ENCODE data around the gene EDEM3. TPM values are rescaled to one million over a fixed set of nuclear protein-coding genes. Genes with fewer than 3 reads are reported as not detected.

EDEM3 gene
- polyA plus RNA-seq, 3 donors: 15.5 to 21.9 (median 18.0) TPM

DNA sequence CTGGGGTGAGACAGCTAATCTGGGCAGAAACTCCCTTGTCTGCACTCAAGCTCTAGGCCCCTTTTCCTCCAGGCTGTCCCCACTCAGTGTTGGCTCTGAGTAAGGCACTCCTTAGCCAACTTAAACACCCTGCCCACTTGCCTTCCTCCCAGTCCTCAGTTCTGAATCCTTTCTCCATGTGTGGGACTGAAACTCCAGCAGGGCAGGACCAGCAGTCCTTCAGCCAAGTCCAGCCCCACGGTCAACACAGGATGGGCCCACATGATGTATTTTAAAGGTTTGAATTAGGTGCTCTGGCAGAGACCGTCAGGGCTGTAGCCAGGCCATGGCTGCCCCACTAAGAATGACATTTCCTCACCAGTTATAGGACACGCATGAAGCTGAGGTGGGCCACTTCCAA is 107.8 kb downstream of the EDEM3 start:
- no peak overlapping the region for H3K4me3 Mint-ChIP-seq
- Histone ChIP-seq H3K4me3 (replicated peaks in 1 of 3; ENCODE audit: low read depth in 2 of 3, low read length in 3 of 3) (no peak overlapping the region), H3K79me2 (ENCODE audit: insufficient read depth, low read length) (no peaks in the 10 kb centered on the region), H3K27ac (ENCODE audit: low read depth in 1 of 2, low read length in 2 of 2) (no peak overlapping the region), H3K9me3 (replicated peaks in 1 of 2; ENCODE audit: control insufficient read depth in 1 of 2, insufficient read depth in 1 of 2, low read length in 2 of 2) (no peaks in the 10 kb centered on the region), H3K9ac (ENCODE audit: insufficient read depth, low read length, poor library complexity, severe bottlenecking) (no peak overlapping the region), H3K4me2 (replicated peaks; ENCODE audit: extremely low read depth, low read length, poor library complexity, severe bottlenecking) (no peak overlapping the region), H4K20me1 (ENCODE audit: insufficient read depth, low read length) (no peaks in the 10 kb centered on the region), H3K36me3 (replicated peaks in 1 of 2; ENCODE audit: control insufficient read depth in 1 of 2, insufficient read depth in 2 of 2, low read length in 2 of 2) (no peaks in the 10 kb centered on the region), H3K4me1 (ENCODE audit: control insufficient read depth in 1 of 2, insufficient read depth in 2 of 2, low read length in 2 of 2) (peaks cover 19 to 26% of the 10 kb centered on the region in 2 donors), H2AFZ (ENCODE audit: insufficient read depth, low read depth, low read length, poor library complexity, severe bottlenecking) (no peak overlapping the region), H3K27me3 (ENCODE audit: control insufficient read depth in 2 of 2, insufficient read depth in 2 of 2, low read length in 2 of 2) (no peaks in the 10 kb centered on the region)
- peaks cover under 1 to 4% (median 2%) of the 10 kb centered on the region in 3 donors for H3K27me3 Mint-ChIP-seq (ENCODE audit: low read depth in 3 of 3)
- intact Hi-C loops (cut with micrococcal nuclease): no loop called here
- TF ChIP-seq, protein P1, sequence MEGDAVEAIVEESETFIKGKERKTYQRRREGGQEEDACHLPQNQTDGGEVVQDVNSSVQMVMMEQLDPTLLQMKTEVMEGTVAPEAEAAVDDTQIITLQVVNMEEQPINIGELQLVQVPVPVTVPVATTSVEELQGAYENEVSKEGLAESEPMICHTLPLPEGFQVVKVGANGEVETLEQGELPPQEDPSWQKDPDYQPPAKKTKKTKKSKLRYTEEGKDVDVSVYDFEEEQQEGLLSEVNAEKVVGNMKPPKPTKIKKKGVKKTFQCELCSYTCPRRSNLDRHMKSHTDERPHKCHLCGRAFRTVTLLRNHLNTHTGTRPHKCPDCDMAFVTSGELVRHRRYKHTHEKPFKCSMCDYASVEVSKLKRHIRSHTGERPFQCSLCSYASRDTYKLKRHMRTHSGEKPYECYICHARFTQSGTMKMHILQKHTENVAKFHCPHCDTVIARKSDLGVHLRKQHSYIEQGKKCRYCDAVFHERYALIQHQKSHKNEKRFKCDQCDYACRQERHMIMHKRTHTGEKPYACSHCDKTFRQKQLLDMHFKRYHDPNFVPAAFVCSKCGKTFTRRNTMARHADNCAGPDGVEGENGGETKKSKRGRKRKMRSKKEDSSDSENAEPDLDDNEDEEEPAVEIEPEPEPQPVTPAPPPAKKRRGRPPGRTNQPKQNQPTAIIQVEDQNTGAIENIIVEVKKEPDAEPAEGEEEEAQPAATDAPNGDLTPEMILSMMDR (IDR thresholded peaks at IDR 0.05): no peak
- H3K36me3 Mint-ChIP-seq: no peaks in the 10 kb centered on the region
- H3K27ac Mint-ChIP-seq: no peak overlapping the region
- H3K4me1 Mint-ChIP-seq: peaks cover 36% of the 10 kb centered on the region
- DNase-seq: no peak
- peaks cover 0 to 3% (median 0%) of the 10 kb centered on the region in 7 donors for H3K9me3 Mint-ChIP-seq
- WGBS (ENCODE audit: insufficient coverage): 100% methylated on average over 2 of the region's 3 CpGs

DNA sequence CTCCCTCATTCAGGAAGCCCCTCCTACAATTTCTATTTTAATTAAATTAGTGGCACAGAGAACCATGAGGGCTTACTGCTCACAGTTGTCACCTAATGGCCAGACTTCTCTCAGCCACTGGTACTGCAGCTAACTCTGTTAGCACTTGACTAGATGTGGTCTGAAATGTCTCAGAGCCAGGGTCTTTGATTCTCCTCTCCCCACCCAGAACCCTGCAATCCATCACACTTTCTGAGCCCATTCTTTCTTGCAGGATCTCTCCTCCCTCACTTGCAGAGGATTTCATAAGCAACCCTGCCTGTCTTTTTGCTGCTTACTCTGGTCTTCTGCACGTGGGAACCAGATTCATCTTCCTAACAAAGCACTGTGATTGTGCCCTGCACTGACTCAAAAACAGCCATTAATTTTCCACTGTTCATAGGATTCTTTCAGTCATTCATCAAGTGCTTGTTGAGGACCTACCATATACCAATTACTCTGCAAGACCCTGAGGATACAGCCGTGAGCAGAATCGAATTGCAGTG is 108.4 kb downstream of the EDEM3 start:
- 75% methylated on average over 1 of the region's 3 CpGs for WGBS (ENCODE audit: insufficient coverage)

More for the DNA sequence above, 108.4 kb downstream of the EDEM3 start:
- no peak overlapping the region for H3K4me3 ChIP-seq (replicated peaks in 1 of 3; ENCODE audit: low read depth in 2 of 3, low read length in 3 of 3)
- no peaks in the 10 kb centered on the region for H3K27me3 ChIP-seq (ENCODE audit: control insufficient read depth in 2 of 2, insufficient read depth in 2 of 2, low read length in 2 of 2)
- Mint-ChIP-seq H3K4me3 (no peak overlapping the region), H3K9me3 (no peaks in the 10 kb centered on the region), H3K36me3 (no peaks in the 10 kb centered on the region), H3K27ac (no peak overlapping the region), H3K27me3 (ENCODE audit: low read depth in 3 of 3) (peaks cover 2 to 8% (median 2%) of the 10 kb centered on the region in 3 donors), H3K4me1 (peaks cover 36% of the 10 kb centered on the region)
- TF ChIP-seq, protein P1 (IDR thresholded peaks at IDR 0.05): no peak
- H3K9ac ChIP-seq (ENCODE audit: insufficient read depth, low read length, poor library complexity, severe bottlenecking): no peak overlapping the region
- no peaks in the 10 kb centered on the region for H3K36me3 ChIP-seq (replicated peaks in 1 of 2; ENCODE audit: control insufficient read depth in 1 of 2, insufficient read depth in 2 of 2, low read length in 2 of 2)
- H3K9me3 ChIP-seq (replicated peaks in 1 of 2; ENCODE audit: control insufficient read depth in 1 of 2, insufficient read depth in 1 of 2, low read length in 2 of 2): no peaks in the 10 kb centered on the region
- intact Hi-C loops (cut with micrococcal nuclease): no loop called here
- no peak overlapping the region for H2AFZ ChIP-seq (ENCODE audit: insufficient read depth, low read depth, low read length, poor library complexity, severe bottlenecking)
- no peaks in the 10 kb centered on the region for H3K79me2 ChIP-seq (ENCODE audit: insufficient read depth, low read length)
- no peak overlapping the region for H3K4me2 ChIP-seq (replicated peaks; ENCODE audit: extremely low read depth, low read length, poor library complexity, severe bottlenecking)
- DNase-seq: no peak
- H3K4me1 ChIP-seq (ENCODE audit: control insufficient read depth in 1 of 2, insufficient read depth in 2 of 2, low read length in 2 of 2): peaks cover 19 to 26% of the 10 kb centered on the region in 2 donors
- no peaks in the 10 kb centered on the region for H4K20me1 ChIP-seq (ENCODE audit: insufficient read depth, low read length)
- no peak overlapping the region for H3K27ac ChIP-seq (ENCODE audit: low read depth in 1 of 2, low read length in 2 of 2)
